ENCODE data around the gene TTBK2. TPM values are rescaled to one million over a fixed set of nuclear protein-coding genes. Genes with fewer than 3 reads are reported as not detected.

The TTBK2 gene
- total RNA-seq, 1 donor from 2014 or later, result 7.9 TPM

GRCh38 chr15:42929306-42929848 lies 8.8 kb upstream of the TTBK2 start:
- DNase-seq (ENCODE audit: low read depth), result no peak
- Histone ChIP-seq H3K36me3 (ENCODE audit: control insufficient read depth, insufficient read depth, low read length) (no peaks in the 10 kb centered on the region), H3K27me3 (ENCODE audit: control insufficient read depth, insufficient read depth, low read length) (no peaks in the 10 kb centered on the region), H3K4me3 (ENCODE audit: low read depth, low read length) (no peak overlapping the region)
- FAIRE-seq, result no peak
- TF ChIP-seq CTCF (IDR thresholded peaks at IDR 0.05; ENCODE audit: insufficient read depth, low read length, severe bottlenecking), result no peak

- DNase-seq (ENCODE audit: low read depth) (peak; percentile 21), FAIRE-seq (no peak)
- Histone ChIP-seq H3K4me3 (ENCODE audit: low read depth, low read length) (peak overlapping the region; percentile 34), H3K36me3 (ENCODE audit: control insufficient read depth, insufficient read depth, low read length) (no peaks in the 10 kb centered on the region), H3K27me3 (ENCODE audit: control insufficient read depth, insufficient read depth, low read length) (no peaks in the 10 kb centered on the region)
- TF ChIP-seq CTCF (IDR thresholded peaks at IDR 0.05; ENCODE audit: insufficient read depth, low read length, severe bottlenecking), result no peak
Observed at GRCh38 chr15:42921342-42921731, 759 bp upstream of the TTBK2 start.

- Histone ChIP-seq H3K27me3 (ENCODE audit: control insufficient read depth, insufficient read depth, low read length) (no peaks in the 10 kb centered on the region), H3K36me3 (ENCODE audit: control insufficient read depth, insufficient read depth, low read length) (no peaks in the 10 kb centered on the region), H3K4me3 (ENCODE audit: low read depth, low read length) (peak overlapping the region; percentile 76)
- FAIRE-seq, result no peak
- DNase-seq (ENCODE audit: low read depth), result peak; percentile 58
- no peak for TF ChIP-seq CTCF (IDR thresholded peaks at IDR 0.05; ENCODE audit: insufficient read depth, low read length, severe bottlenecking)
Observed at GRCh38 chr15:42919799-42920518, 619 bp downstream of the TTBK2 start.

- no peaks in the 10 kb centered on the region for H3K36me3 ChIP-seq (ENCODE audit: control insufficient read depth, insufficient read depth, low read length)
- FAIRE-seq, result no peak
- TF ChIP-seq CTCF (IDR thresholded peaks at IDR 0.05; ENCODE audit: insufficient read depth, low read length, severe bottlenecking), result no peak
- H3K27me3 ChIP-seq (ENCODE audit: control insufficient read depth, insufficient read depth, low read length), result no peaks in the 10 kb centered on the region
- peak overlapping the region; percentile 76 for H3K4me3 ChIP-seq (ENCODE audit: low read depth, low read length)
- peak; percentile 20 for DNase-seq (ENCODE audit: low read depth)
Observed at GRCh38 chr15:42919308-42919707, 1.3 kb downstream of the TTBK2 start.

GRCh38 chr15:42918047-42918446 lies 2.5 kb downstream of the TTBK2 start:
- Histone ChIP-seq H3K4me3 (ENCODE audit: low read depth, low read length) (no peak overlapping the region), H3K36me3 (ENCODE audit: control insufficient read depth, insufficient read depth, low read length) (no peaks in the 10 kb centered on the region), H3K27me3 (ENCODE audit: control insufficient read depth, insufficient read depth, low read length) (no peaks in the 10 kb centered on the region)
- no peak for TF ChIP-seq CTCF (IDR thresholded peaks at IDR 0.05; ENCODE audit: insufficient read depth, low read length, severe bottlenecking)
- FAIRE-seq, result no peak
- no peak for DNase-seq (ENCODE audit: low read depth)
